HG02588 (cell line): Measurements from ENCODE around the gene GJB5.
"Not testable (repeated sequence)": the region's sequence is repeated elsewhere in the genome, so short reads cannot be mapped to it uniquely, and the experiment has no call there.

ENCODE experiments used
- ATAC-seq: cut with Tn5 transposase; IDR thresholded peaks from one replicate; pipeline ENCODE4 v1.9.1; 2021; ENCODE audit warnings: mild to moderate bottlenecking, moderate library complexity; ENCODE audit not compliant: unreplicated experiment

The GJB5 gene

DNA sequence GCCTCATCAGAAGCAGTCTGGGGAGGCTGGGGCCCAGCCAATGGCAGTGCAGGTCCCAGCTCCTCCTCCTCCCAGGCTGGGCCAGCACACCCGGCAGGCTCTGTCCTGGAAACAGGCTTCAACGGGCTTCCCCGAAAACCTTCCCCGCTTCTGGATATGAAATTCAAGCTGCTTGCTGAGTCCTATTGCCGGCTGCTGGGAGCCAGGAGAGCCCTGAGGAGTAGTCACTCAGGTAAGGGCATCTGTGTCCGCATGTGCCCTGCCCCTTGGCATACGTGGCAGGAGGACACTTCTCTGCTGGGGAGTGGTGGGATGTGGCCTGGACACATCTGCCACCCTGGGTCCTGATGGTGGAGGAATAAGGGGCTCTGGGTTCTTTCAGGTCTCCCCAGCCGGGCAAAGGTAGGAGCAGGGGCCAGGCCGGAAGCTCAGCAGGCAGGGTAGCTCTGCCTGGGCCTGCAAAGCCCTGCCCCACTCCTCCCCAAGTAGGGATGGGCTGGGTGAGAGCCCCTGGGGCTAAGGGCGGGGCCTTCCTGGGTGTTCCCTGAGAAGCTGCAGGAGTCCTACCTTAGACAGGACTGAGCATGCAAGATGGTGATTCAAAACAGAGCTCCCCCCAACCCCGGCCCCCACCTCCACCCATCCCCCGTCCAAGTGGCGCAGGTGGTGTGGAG, at the start of gene GJB5:
TSS of gene GJB5 (plus strand) at position 84 of the 674 bp plus-strand sequence. CDS start 2,284 bp downstream, outside the sequence.
- no peak for ATAC-seq

GRCh38 chr1:34705077-34705476, 49.8 kb upstream of the GJB5 start:
- no peak for ATAC-seq

- ATAC-seq, result no peak
These were observed 46.7 kb upstream of the GJB5 start for GRCh38 chr1:34708106-34708505.

GRCh38 chr1:34709547-34709946, 45.3 kb upstream of the GJB5 start:
- no peak for ATAC-seq

DNA sequence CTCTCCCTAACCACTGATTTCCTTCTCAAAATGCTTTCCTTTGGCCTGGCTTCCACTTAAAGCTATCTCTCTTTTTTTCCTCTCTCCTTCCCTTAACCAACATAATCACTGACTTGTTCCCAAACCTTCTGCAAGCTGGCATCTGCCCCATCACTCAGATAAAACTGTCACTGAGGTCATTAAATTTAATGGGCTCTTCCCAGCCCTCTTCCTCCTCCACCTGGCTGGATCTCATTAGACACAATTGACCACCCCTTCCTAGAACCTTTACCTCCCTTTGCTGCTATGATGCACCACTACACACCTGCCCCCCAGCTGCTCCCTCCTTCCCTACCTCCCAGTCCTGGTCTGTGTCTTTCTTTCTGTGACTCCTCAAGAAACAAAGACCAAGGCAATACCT, 44.0 kb upstream of the GJB5 start:
- ATAC-seq, result no peak

DNA sequence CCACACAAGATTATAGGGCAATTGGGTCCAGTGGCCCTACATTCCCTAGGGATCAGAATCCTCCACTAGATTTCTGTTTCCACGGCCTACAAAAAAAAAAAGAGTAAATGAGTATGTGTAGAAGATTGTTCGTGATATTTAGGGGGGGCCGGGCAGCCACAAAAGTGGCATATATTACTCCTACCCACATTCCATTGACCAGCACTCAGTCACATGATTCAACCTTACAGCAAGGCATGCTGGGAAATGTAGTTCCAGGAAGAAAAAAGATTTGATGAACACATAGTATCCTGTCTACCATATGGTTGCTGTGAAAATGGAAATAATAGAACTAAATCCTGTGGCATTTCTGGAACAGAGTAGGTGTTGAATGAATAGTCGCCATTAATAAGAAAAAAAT, 43.4 kb upstream of the GJB5 start:
- no peak for ATAC-seq

DNA sequence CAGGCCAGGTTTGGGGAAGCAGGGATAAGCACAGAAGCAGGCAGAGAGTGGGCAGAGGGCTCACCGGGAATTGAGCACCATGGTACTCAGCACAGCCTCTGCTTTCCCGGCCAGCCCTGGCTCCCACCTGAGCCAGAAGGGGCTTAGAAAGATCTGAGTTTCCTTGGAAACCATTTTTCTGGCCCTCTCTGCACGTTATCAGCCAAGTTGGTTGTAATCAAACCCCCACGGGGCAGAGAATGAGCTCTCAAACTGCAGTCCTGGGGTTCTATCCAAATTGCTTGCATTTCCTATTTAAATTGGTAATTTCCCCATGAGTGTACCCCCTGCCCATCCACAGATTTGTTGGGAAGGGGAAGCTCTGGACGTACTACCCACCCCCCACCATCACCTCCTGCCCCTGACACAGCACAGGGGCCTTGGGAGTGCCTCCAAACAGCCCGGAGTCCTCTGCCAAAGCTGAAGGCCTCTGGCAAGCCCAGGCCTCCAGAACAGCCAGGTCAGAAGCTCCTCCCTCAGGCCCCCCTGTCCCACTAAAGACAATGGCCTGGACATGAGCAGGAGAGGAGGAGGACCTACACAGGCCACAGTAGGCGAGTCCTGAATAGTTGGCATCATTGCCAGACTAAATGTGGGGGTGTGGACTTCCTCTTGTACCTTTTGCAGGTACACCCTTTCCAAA, 42.7 kb upstream of the GJB5 start:
- ATAC-seq, result no peak

- no peak for ATAC-seq
These were observed 41.4 kb upstream of the GJB5 start for GRCh38 chr1:34713443-34713842.

DNA sequence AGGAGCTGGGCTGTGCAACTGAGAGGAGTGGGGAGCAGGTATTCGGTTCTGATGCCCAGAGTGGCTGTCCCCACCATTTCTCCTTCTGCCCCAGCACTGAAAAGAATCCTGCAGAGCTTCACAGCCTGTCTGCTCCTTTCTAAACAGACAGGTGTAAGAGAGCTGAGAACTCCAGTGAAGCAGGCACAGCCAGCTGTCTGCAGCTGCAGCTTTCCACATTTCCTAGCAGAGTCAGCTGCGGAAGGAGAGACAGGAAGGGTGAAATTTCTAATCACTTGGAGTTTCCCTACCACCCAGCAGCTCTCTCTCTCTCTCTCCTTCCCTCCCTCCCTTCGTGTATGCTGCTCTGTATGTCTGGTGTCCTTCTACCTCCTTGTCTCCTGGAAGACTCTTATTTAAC, 40.5 kb upstream of the GJB5 start:
- no peak for ATAC-seq

- no peak for ATAC-seq
These were observed 39.7 kb upstream of the GJB5 start for GRCh38 chr1:34715139-34715538.

GRCh38 chr1:34721241-34721640, 33.6 kb upstream of the GJB5 start:
- ATAC-seq, result no peak

GRCh38 chr1:34721646-34722355, 33.0 kb upstream of the GJB5 start:
- no peak for ATAC-seq

GRCh38 chr1:34726861-34727260, 28.0 kb upstream of the GJB5 start:
- no peak for ATAC-seq

GRCh38 chr1:34730485-34730884, 24.4 kb upstream of the GJB5 start:
- no peak for ATAC-seq

- not testable (repeated sequence) for ATAC-seq
These were observed 22.0 kb upstream of the GJB5 start for GRCh38 chr1:34732831-34733230.

- no peak for ATAC-seq
These were observed 18.2 kb upstream of the GJB5 start for GRCh38 chr1:34736692-34737091.

DNA sequence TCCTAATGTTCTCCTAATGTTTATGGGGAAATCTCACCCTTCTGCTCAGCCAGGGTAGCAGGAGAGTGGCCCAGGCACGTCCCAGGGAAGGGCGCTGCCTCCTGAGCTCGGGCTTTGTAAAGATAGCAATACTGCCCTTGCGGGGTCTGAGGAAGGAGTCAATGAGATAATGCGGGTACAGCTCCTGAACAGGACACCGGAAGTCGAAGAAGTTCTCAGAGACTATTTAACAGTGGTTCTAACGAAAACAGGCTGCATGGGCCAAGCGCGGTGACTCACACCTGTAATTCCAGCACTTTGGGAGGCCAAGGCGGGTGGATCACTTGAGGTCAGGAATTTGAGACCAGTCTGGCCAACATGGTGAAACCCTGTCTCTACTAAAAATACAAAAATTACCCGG, 17.6 kb upstream of the GJB5 start:
- ATAC-seq, result not testable (repeated sequence)

DNA sequence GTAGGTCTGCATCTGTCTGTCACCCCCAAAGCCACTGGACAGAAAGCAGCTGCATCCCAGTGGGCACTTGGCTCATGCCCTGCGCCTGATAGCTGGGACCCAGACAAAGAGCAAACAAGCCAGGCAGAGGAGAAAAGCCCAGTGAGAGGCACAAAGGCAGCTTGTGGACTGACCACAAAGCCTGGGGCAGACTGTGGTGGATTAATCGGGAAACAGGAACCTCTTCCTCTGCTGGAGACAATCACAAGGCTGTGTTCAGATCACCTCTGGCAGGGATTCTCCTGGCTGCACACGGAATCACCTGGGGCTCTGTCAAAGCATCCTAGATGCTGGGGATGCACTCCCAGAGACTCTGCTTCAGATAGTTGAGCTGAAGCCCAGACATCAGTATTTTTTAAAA, 15.2 kb upstream of the GJB5 start:
- no peak for ATAC-seq

GRCh38 chr1:34740161-34740868, 14.5 kb upstream of the GJB5 start:
- no peak for ATAC-seq

DNA sequence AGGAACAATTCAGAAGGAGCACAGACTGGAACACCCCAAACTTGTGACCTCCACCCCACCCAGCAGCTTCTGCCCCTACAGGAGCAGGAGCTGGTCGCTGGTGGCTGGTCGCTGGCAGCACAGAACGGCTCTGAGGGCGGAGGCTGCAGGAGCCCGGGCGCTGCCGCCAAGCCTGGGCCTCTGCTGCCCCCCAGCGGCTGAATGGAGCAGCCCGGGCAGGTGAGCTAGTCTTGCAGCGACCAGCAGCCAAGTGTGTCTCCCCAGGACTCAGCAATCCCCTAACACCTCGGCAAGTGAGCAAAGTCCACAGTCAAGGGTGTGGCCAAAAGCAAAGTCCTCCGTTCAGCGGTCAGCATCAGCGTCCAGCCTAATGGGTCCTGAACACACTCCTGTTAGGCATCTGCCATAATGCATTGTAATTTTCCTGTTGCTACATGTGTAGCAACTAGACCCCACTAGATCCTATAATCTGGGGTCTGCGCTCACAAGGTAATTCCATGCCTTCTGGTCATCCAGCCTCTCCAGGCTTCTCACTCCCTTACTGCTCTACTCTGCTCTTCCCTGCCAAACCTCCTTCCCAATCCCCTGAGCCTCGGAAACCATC, 12.1 kb upstream of the GJB5 start:
- ATAC-seq, result peak; percentile 78

DNA sequence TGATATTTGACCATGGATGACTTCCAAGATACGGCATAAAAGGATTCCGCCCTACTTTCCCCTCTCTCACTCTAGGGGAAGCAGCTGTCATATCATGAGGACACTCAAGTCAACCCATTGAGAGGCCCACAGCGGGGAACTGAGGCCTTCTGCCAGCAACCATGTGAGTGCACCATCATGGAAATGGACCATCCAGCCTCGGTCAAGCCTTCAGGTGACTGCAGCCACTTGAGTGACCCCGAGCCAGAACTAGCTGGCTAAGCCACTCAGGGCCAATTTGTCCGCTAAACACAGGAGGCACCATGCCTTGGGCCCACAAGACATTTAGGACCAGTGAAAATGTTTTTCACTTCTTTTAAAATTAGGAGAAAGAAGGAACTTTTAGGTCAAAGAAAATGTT, 11.1 kb upstream of the GJB5 start:
- no peak for ATAC-seq
